ENCODE data around the gene FHL3. TPM values are rescaled to one million over a fixed set of nuclear protein-coding genes. Genes with fewer than 3 reads are reported as not detected.

The FHL3 gene
- total RNA-seq, 1 experiment from 2014 or later = 23.4 TPM

DNA sequence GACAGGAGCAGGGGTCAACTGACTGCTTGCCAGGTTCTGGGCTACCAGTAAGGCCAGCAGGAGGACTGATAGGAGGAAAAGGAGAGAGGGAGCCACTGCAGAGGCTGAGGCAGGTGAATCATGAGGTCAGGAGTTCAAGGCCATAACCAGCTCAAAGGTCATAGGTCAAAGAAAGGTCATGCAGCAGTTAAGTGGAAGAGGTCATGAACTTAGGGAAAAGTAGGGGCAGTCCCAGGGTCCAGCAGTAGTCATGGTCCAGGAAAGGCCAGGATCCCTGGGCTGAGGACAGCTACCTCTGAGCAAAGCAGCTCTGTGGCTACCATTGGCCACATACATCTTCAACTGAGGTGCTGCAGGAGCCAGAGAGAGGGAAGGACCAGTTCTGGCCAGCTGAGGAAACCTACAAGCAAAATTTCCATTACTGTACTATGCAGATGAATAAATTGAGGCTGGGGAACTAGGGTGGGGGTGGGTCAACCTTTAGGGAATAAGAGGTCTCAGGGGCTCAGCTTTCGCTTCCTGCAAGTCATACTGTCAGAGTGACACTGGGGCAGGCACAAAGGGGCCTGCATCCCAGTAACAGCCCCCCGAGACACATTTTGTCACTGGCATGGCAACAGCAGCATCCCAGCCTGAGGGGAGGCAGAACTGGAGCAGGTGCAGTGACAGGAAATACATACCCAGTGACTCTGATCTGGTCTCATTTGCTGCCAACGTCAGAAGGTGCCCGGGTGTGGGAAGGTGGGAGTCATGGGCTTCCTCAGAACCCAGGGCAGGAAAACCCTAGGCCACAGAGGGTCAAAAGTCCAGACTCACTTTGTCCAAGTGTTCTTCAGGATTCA is 53.3 kb downstream of the FHL3 start:
- BruUV-seq (replicated peaks) = no TSS peak
- no peak overlapping the region for H3K27ac ChIP-seq (ENCODE audit: low read length)
- POLR2A ChIA-PET = interaction anchor here (0.6 kb wide), 1 partner anchor 297 kb away, joined by 8 read pairs; no protein-coding TSS in a partner anchor
- H3K4me3 ChIP-seq (ENCODE audit: low read depth in 2 of 2, low read length in 2 of 2) = no peak overlapping the region
- CTCF ChIA-PET = no interaction called here
- H3K27me3 ChIP-seq (ENCODE audit: control insufficient read depth, insufficient read depth, low read length) = no peaks in the 10 kb centered on the region
- no peaks in the 10 kb centered on the region for H3K9me3 ChIP-seq (ENCODE audit: control insufficient read depth, insufficient read depth, low read depth, low read length)
- H3K36me3 ChIP-seq (ENCODE audit: control insufficient read depth, insufficient read depth, low read length) = no peaks in the 10 kb centered on the region
- DNase-seq (ENCODE audit: low read depth, low spot score) (no peak), ATAC-seq (no peak)
- intact Hi-C loops (cut with micrococcal nuclease; ENCODE audit: unreplicated experiment) (no loop called here), in situ Hi-C loops (cut with HindIII; ENCODE audit: low pct_unique_long_range_greater_than_20kb, low sequenced_read_pairs) (no loop called here)
- H3K4me1 ChIP-seq (ENCODE audit: control insufficient read depth, insufficient read depth, low read length) = no peaks in the 10 kb centered on the region; the same call in none of the 2 replicates
- TF ChIP-seq POLR2AphosphoS5 (IDR thresholded peaks at IDR 0.05; ENCODE audit: low read depth, low read length) (no peak), SIN3A (IDR thresholded peaks at IDR 0.05; ENCODE audit: borderline replicate concordance, insufficient read depth, low read depth, low read length) (no peak)

DNA sequence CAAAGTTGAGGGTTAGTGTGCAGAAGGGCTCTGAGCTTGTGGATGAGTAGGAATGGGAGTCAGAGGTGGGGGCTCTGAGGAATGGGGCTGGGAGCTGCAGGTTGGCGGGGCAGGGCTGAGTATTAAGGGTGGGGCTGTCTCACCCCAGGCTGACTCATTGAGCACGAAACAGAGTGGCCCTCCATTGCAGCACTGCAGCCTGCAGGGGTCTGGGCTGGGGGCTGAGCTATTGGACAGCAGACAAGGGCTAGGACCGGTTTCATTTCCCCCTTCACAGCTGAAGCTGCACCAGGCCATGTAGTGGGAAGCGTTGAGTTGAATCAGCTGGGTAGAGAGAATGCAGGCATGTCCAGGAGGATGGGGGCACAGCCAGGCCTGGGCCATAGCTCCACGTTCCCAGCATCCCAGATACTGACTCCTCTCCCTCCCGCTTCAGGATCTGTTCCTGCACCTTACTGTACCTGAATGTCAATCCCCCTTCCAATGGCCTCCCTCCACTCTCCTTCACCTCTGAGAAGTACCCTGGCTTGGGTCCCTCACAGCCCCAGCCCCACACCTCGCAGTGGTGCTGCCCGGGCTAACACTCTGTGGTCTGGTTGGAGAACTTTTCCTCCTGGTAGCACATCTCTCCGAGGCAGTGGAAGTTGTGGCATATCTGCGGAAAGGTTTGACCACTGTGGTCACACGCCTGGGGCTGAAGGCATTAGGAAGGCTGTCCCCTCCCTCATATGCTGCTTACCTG is 54.1 kb downstream of the FHL3 start:
- in situ Hi-C loops (cut with HindIII; ENCODE audit: low pct_unique_long_range_greater_than_20kb, low sequenced_read_pairs) = no loop called here
- ChIA-PET CTCF (no interaction called here), POLR2A (interaction anchor here (0.6 kb wide), 1 partner anchor 296 kb away, joined by 8 read pairs; no protein-coding TSS in a partner anchor)
- intact Hi-C loops (cut with micrococcal nuclease; ENCODE audit: unreplicated experiment) = no loop called here
- no peaks in the 10 kb centered on the region for H3K27me3 ChIP-seq (ENCODE audit: control insufficient read depth, insufficient read depth, low read length)
- no peaks in the 10 kb centered on the region for H3K9me3 ChIP-seq (ENCODE audit: control insufficient read depth, insufficient read depth, low read depth, low read length)
- DNase-seq (ENCODE audit: low read depth, low spot score) = no peak
- no TSS peak for BruUV-seq (replicated peaks)
- H3K27ac ChIP-seq (ENCODE audit: low read length) = no peak overlapping the region
- no peak for ATAC-seq
- H3K36me3 ChIP-seq (ENCODE audit: control insufficient read depth, insufficient read depth, low read length) = no peaks in the 10 kb centered on the region
- TF ChIP-seq TCF7L2 (IDR thresholded peaks at IDR 0.05; ENCODE audit: low read depth, low read length) (no peak), SIN3A (IDR thresholded peaks at IDR 0.05; ENCODE audit: borderline replicate concordance, insufficient read depth, low read depth, low read length) (no peak), CTCF (IDR thresholded peaks at IDR 0.05) (no peak), POLR2AphosphoS5 (IDR thresholded peaks at IDR 0.05; ENCODE audit: low read depth, low read length) (no peak)
- TF ChIP-seq, protein P1, sequence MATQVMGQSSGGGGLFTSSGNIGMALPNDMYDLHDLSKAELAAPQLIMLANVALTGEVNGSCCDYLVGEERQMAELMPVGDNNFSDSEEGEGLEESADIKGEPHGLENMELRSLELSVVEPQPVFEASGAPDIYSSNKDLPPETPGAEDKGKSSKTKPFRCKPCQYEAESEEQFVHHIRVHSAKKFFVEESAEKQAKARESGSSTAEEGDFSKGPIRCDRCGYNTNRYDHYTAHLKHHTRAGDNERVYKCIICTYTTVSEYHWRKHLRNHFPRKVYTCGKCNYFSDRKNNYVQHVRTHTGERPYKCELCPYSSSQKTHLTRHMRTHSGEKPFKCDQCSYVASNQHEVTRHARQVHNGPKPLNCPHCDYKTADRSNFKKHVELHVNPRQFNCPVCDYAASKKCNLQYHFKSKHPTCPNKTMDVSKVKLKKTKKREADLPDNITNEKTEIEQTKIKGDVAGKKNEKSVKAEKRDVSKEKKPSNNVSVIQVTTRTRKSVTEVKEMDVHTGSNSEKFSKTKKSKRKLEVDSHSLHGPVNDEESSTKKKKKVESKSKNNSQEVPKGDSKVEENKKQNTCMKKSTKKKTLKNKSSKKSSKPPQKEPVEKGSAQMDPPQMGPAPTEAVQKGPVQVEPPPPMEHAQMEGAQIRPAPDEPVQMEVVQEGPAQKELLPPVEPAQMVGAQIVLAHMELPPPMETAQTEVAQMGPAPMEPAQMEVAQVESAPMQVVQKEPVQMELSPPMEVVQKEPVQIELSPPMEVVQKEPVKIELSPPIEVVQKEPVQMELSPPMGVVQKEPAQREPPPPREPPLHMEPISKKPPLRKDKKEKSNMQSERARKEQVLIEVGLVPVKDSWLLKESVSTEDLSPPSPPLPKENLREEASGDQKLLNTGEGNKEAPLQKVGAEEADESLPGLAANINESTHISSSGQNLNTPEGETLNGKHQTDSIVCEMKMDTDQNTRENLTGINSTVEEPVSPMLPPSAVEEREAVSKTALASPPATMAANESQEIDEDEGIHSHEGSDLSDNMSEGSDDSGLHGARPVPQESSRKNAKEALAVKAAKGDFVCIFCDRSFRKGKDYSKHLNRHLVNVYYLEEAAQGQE (IDR thresholded peaks at IDR 0.05; ENCODE audit: insufficient read depth in 1 of 2, low read depth in 2 of 2, low read length in 1 of 2) = no peak
- peaks cover 2% of the 10 kb centered on the region for H3K4me1 ChIP-seq (ENCODE audit: control insufficient read depth, insufficient read depth, low read length)
- no peak overlapping the region for H3K4me3 ChIP-seq (ENCODE audit: low read depth in 2 of 2, low read length in 2 of 2)
